ENCODE data around the gene CDH8. TPM values are rescaled to one million over a fixed set of nuclear protein-coding genes. Genes with fewer than 3 reads are reported as not detected.

The CDH8 gene
- total RNA-seq (2022) (not detected in 2 replicates), Bru-seq, nascent RNA (percentile 1 among the genes with signal in this experiment), BruChase-seq, experiment 1, labeled RNA remaining after a 6-hour chase (percentile 1 among the genes with signal in this experiment), BruChase-seq, experiment 2, labeled RNA remaining after a 2-hour chase (percentile 1 among the genes with signal in this experiment)
- long read RNA-seq: 0 reads

GRCh38 chr16:62036101-62036801 is at the start of gene CDH8:
Gene CDH8, minus strand, starts transcription at chr16:62036438. Its CDS starts 15,035 bp downstream, at chr16:62021403.
- DNase-seq: no peak
- Mint-ChIP-seq H3K4me3 (ENCODE audit: low read depth, unreplicated experiment) (no peak within 1 kb of the TSS), H3K36me3 (ENCODE audit: insufficient read depth, unreplicated experiment) (no peaks in the 10 kb centered on the region), H3K27ac (ENCODE audit: unreplicated experiment) (no peak within 1 kb of the TSS), H3K27me3 (ENCODE audit: unreplicated experiment) (no peaks in the 10 kb centered on the region), H3K9me3 (ENCODE audit: low read depth, unreplicated experiment) (peaks cover 3% of the 10 kb centered on the region), H3K4me1 (ENCODE audit: low read depth, unreplicated experiment) (no peaks in the 10 kb centered on the region)
- intact Hi-C loops (cut with micrococcal nuclease; ENCODE audit: unreplicated experiment): no loop called here
- BruUV-seq (replicated peaks): no TSS peak
- TF ChIP-seq CTCF (IDR thresholded peaks at IDR 0.05; ENCODE audit: unreplicated experiment): no peak
- CTCF ChIA-PET: no interaction called here

DNA sequence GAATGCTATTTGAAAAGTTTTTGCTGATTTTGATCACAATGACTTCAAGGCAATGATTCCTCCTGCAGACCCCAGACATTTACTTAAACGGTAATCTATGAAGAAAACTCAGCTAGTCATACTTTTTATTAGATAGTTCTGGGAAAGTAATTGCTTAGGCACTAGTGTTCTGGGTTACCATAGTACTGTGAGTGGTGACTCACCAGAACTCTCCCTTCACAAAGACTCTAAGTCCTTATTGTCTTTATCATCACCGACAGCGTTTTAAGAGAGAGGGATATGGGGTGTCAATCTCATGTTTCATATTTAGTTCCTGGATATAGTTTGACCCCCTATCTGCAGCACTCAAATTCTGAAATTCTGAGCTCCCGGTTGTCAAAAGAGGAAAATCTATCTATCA is 43.0 kb upstream of the CDH8 start:
- DNase-seq: no peak
- H3K27me3 Mint-ChIP-seq (ENCODE audit: unreplicated experiment): no peaks in the 10 kb centered on the region
- no peaks in the 10 kb centered on the region for H3K36me3 Mint-ChIP-seq (ENCODE audit: insufficient read depth, unreplicated experiment)
- H3K4me1 Mint-ChIP-seq (ENCODE audit: low read depth, unreplicated experiment): no peaks in the 10 kb centered on the region
- no peak for TF ChIP-seq CTCF (IDR thresholded peaks at IDR 0.05; ENCODE audit: unreplicated experiment)
- no peak overlapping the region for H3K4me3 Mint-ChIP-seq (ENCODE audit: low read depth, unreplicated experiment)
- intact Hi-C loops (cut with micrococcal nuclease; ENCODE audit: unreplicated experiment): no loop called here
- no TSS peak for BruUV-seq (replicated peaks)
- H3K9me3 Mint-ChIP-seq (ENCODE audit: low read depth, unreplicated experiment): peaks cover 4% of the 10 kb centered on the region
- CTCF ChIA-PET: no interaction called here
- no peak overlapping the region for H3K27ac Mint-ChIP-seq (ENCODE audit: unreplicated experiment)

DNA sequence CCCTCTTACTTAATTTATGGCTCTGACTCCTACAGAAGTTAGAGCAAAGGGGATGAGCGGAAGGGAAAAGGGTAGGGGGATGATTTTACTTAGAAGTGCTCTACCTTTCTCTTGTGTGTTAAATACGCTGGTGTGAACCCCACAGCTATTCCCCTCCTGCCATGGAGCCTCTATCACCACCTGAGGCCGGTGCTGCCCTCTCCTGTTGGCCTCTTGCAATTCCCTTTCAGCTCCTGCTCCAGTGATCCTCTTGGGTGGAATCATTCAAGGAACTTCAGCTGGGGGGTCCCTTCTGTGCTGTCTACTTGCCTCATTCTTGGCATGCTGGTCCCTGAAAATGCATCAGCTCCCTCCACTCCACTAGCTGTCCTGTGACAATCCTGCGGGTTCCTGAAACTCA is 41.8 kb upstream of the CDH8 start:
- CTCF ChIA-PET: interaction anchor here (0.6 kb wide), 1 partner anchor 902 kb away, joined by 3 read pairs; no protein-coding TSS in a partner anchor
- TF ChIP-seq CTCF (IDR thresholded peaks at IDR 0.05; ENCODE audit: unreplicated experiment): no peak

DNA sequence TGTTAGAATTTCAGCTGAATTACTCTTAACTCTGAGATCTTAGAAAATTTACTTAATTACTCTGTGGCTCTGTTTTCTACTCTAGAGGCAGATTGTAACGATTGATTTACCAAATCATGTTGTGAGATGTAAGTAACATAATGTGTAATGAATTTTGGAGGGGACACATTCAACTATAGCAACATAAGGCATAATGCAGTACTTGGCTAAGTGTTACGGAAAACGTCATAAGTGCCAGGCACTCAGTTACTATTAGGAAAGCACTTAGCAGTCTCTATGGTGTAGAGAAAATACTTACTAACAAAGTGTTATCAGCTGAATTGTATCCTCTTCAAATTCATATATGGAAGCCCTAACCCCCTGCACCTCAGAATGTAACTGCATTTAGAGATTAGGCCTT is 40.6 kb upstream of the CDH8 start:
- H3K36me3 Mint-ChIP-seq (ENCODE audit: insufficient read depth, unreplicated experiment): no peaks in the 10 kb centered on the region
- H3K4me1 Mint-ChIP-seq (ENCODE audit: low read depth, unreplicated experiment): no peaks in the 10 kb centered on the region
- no peak overlapping the region for H3K4me3 Mint-ChIP-seq (ENCODE audit: low read depth, unreplicated experiment)
- H3K27ac Mint-ChIP-seq (ENCODE audit: unreplicated experiment): no peak overlapping the region
- no peak for TF ChIP-seq CTCF (IDR thresholded peaks at IDR 0.05; ENCODE audit: unreplicated experiment)
- H3K9me3 Mint-ChIP-seq (ENCODE audit: low read depth, unreplicated experiment): peaks cover 10% of the 10 kb centered on the region
- H3K27me3 Mint-ChIP-seq (ENCODE audit: unreplicated experiment): no peaks in the 10 kb centered on the region
- no peak for DNase-seq
- CTCF ChIA-PET: no interaction called here
- intact Hi-C loops (cut with micrococcal nuclease; ENCODE audit: unreplicated experiment): no loop called here
- BruUV-seq (replicated peaks): no TSS peak

More for the DNA sequence above, 41.8 kb upstream of the CDH8 start:
- Mint-ChIP-seq H3K27ac (ENCODE audit: unreplicated experiment) (no peak overlapping the region), H3K36me3 (ENCODE audit: insufficient read depth, unreplicated experiment) (no peaks in the 10 kb centered on the region), H3K9me3 (ENCODE audit: low read depth, unreplicated experiment) (peaks cover 4% of the 10 kb centered on the region), H3K4me1 (ENCODE audit: low read depth, unreplicated experiment) (no peaks in the 10 kb centered on the region), H3K27me3 (ENCODE audit: unreplicated experiment) (no peaks in the 10 kb centered on the region), H3K4me3 (ENCODE audit: low read depth, unreplicated experiment) (no peak overlapping the region)
- BruUV-seq (replicated peaks): no TSS peak
- no peak for DNase-seq
- intact Hi-C loops (cut with micrococcal nuclease; ENCODE audit: unreplicated experiment): no loop called here

All from Calu3 (cell line).